Brain microvascular endothelial cell (primary cell): ENCODE data around the gene RRP8.

Experiments used
- DNase-seq: peaks from one replicate; pipeline ENCODE4 v3.0.0-alpha.2; 2020
- H3K27ac ChIP-seq: fragments of 250-450 bp; sonication (Bioruptor Pico); 2 replicates; pipeline ENCODE4 v1.5.1; 2020; ENCODE audit warnings: mild to moderate bottlenecking, moderate library complexity
- H3K27me3 ChIP-seq: fragments of 250-450 bp; sonication (Bioruptor Pico); replicated peaks from 2 replicates; pipeline ENCODE4 v1.5.1; 2020; ENCODE audit warnings: mild to moderate bottlenecking
- H3K36me3 ChIP-seq: fragments of 250-450 bp; sonication (Bioruptor Pico); replicated peaks from 2 replicates; pipeline ENCODE4 v1.5.1; 2020; ENCODE audit warnings: mild to moderate bottlenecking
- H3K4me3 ChIP-seq: 2 replicates; pipeline ENCODE4 v1.5.1; 2011; ENCODE audit warnings: low read depth, mild to moderate bottlenecking, control low read depth, low read length, moderate library complexity
- CTCF ChIP-seq: IDR thresholded peaks from 2 replicates; pipeline ENCODE4 v1.5.1; 2011; ENCODE audit warnings: low read depth, mild to moderate bottlenecking, moderate library complexity, low read length, control low read depth, inconsistent platforms; ENCODE audit errors: missing control alignments
- in situ Hi-C: cut with HindIII; loops from 2 replicates; pipeline ENCODE4 v1.10.0; 2017; ENCODE audit warnings: low sequenced_read_pairs, low pct_ligation_motif_present

RRP8 gene

DNA sequence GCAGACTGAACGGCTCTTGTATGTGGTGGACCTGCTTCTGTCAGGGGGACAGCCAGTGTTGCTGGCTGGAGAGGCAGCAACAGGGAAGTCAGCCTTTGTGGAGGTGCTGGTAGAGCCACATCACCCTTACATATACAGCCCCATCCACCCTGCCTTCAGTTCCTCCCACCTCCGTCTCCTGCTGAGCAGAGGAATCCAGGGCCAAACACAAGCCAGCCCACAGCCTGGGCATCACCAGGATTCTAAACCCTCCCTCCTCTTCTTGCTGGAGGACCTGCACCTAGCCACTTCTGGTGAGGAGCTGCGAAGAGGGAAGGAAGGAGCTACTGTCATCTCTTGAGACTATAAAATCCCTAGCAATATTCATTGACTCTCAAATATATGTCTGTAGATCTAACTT, 54.8 kb downstream of the RRP8 start:
- no peak overlapping the region for H3K4me3 ChIP-seq
- DNase-seq, result no peak
- TF ChIP-seq CTCF, result no peak
- no peak overlapping the region for H3K27ac ChIP-seq
- in situ Hi-C loops, result no loop called here
- H3K27me3 ChIP-seq, result no peaks in the 10 kb centered on the region
- H3K36me3 ChIP-seq, result no peaks in the 10 kb centered on the region

DNA sequence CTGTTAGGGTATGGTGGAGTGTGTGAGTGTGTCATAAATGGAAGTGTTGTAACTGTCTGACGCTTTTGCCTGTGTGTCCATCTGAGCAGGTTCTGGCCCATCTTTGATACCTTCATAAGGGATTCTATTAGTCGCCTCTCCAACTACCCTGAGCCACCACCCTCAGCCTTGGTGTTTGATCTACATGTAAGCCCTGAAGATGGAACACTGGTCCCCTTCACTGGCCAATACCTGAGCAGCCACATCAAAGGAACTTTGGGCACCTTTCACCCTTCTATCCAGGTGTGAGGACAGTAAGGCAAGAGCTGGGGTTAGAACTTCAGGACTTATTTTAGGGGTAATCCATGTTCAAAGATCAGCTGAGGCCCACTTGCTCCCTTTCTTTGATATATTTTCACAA, 55.3 kb downstream of the RRP8 start:
- H3K27ac ChIP-seq, result no peak overlapping the region
- H3K27me3 ChIP-seq, result no peaks in the 10 kb centered on the region
- no peaks in the 10 kb centered on the region for H3K36me3 ChIP-seq
- in situ Hi-C loops, result no loop called here
- no peak for TF ChIP-seq CTCF
- DNase-seq, result no peak
- H3K4me3 ChIP-seq, result no peak overlapping the region

DNA sequence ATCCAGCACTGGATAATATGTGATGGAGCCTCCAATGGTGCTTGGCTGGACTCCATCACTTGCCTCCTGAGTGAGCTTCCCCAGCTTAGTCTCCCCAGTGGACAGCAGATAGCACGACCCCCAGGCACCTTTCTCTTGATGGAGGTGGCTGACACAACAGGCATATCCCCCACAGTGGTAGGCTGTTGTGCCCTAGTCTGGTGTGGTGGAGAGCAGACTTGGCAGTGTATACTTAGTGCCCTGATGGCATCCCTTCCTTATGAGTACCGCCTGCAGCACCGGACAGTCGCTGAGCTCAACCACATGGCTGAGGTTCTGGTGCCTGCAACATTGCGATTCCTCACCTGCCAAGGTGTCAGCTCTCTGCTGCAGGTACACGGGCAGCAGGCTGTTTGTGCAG, 56.2 kb downstream of the RRP8 start:
- no peak for TF ChIP-seq CTCF
- no peak for DNase-seq
- Histone ChIP-seq H3K27ac (no peak overlapping the region), H3K4me3 (no peak overlapping the region), H3K36me3 (no peaks in the 10 kb centered on the region), H3K27me3 (no peaks in the 10 kb centered on the region)
- in situ Hi-C loops, result no loop called here

- in situ Hi-C loops, result no loop called here
- H3K4me3 ChIP-seq, result no peak overlapping the region
- TF ChIP-seq CTCF, result no peak
Observed at GRCh38 chr11:6546735-6547134, 56.7 kb downstream of the RRP8 start.

DNA sequence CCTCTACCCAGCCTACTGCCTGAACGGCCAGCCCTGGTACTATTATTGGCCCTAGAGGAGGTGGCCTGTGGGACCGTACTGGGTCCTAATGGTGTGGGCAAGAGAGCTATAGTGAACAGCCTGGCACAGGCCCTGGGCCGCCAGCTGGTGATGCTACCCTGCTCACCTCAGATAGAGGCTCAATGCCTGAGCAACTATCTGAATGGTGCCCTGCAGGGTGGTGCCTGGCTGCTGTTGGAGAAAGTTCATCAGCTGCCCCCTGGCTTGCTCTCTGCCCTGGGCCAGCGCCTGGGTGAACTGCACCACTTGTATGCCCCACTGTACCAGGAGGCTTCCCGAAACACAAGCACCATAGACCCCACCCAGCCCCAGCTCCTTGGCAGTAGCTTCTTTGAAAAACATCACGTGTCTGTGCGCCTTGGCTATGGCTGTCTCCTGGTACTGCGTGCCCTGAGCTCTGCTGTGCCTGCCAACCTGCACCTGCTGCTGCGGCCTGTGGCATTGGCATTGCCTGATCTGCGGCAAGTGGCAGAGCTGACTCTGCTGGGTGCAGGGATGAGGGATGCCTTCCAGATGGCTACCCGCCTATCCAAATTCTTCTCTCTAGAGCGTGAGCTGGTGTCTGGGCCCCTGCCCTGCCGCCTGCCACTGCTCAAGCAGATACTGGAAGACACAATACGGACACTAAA, 57.4 kb downstream of the RRP8 start:
- H3K36me3 ChIP-seq, result no peaks in the 10 kb centered on the region
- in situ Hi-C loops, result no loop called here

More at GRCh38 chr11:6546735-6547134, 56.7 kb downstream of the RRP8 start:
- Histone ChIP-seq H3K27me3 (no peaks in the 10 kb centered on the region), H3K36me3 (no peaks in the 10 kb centered on the region), H3K27ac (no peak overlapping the region)
- no peak for DNase-seq

More for the DNA sequence above, 57.4 kb downstream of the RRP8 start:
- no peak overlapping the region for H3K27ac ChIP-seq
- H3K4me3 ChIP-seq, result no peak overlapping the region
- no peaks in the 10 kb centered on the region for H3K27me3 ChIP-seq
- no peak for TF ChIP-seq CTCF
- no peak for DNase-seq
